HFFc6 (cell line): Measurements from ENCODE around the gene CBX8. TPM values are rescaled to one million over a fixed set of nuclear protein-coding genes. Genes with fewer than 3 reads are reported as not detected.
A peak's percentile ranks its signal among the peaks of the same experiment; 100 is the strongest.

Experiments used
- DNase-seq: peaks from one replicate; pipeline ENCODE4 v3.0.0-alpha.2; 2018
- H3K27ac Mint-ChIP-seq: 2 replicates; pipeline ENCODE4 v1.8.0; 2020; ENCODE audit warnings: mild to moderate bottlenecking, mixed read lengths
- H3K27me3 Mint-ChIP-seq: 2 replicates; pipeline ENCODE4 v1.8.0; 2021; ENCODE audit warnings: mild to moderate bottlenecking, moderate library complexity, mixed read lengths; ENCODE audit not compliant: insufficient read depth
- H3K36me3 Mint-ChIP-seq: 2 replicates; pipeline ENCODE4 v1.8.0; 2021; ENCODE audit warnings: low read depth, mixed read lengths
- H3K4me1 Mint-ChIP-seq: 2 replicates; pipeline ENCODE4 v1.8.0; 2020; ENCODE audit warnings: low read depth, mixed read lengths
- H3K4me3 Mint-ChIP-seq: 2 replicates; pipeline ENCODE4 v1.8.0; 2020; ENCODE audit warnings: mild to moderate bottlenecking, moderate library complexity, mixed read lengths
- H3K9me3 Mint-ChIP-seq: 2 replicates; pipeline ENCODE4 v1.8.0; 2020; ENCODE audit warnings: mild to moderate bottlenecking, mixed read lengths
- CTCF ChIP-seq: fragments of 200-600 bp; sonication (generic); IDR thresholded peaks from 2 replicates; pipeline ENCODE4 v1.5.0; 2021; ENCODE audit warnings: antibody characterized with exemption, mild to moderate bottlenecking
- total RNA-seq, 6 experiments: library from RNA; stranded (reverse); fragmentation: NEBNext Ultra II Directional; extraction: Animal tissue kit (Norgen Biotek cat#: 25700); gene quantifications; 2 replicates in 1 of 6; 3 replicates in 5 of 6; pipeline ENCODE4 v1.2.3, GENCODE V29; 2021

The CBX8 gene
- total RNA-seq, 6 experiments from 2014 or later: 6.0 to 10.6 (median 8.1) TPM

DNA sequence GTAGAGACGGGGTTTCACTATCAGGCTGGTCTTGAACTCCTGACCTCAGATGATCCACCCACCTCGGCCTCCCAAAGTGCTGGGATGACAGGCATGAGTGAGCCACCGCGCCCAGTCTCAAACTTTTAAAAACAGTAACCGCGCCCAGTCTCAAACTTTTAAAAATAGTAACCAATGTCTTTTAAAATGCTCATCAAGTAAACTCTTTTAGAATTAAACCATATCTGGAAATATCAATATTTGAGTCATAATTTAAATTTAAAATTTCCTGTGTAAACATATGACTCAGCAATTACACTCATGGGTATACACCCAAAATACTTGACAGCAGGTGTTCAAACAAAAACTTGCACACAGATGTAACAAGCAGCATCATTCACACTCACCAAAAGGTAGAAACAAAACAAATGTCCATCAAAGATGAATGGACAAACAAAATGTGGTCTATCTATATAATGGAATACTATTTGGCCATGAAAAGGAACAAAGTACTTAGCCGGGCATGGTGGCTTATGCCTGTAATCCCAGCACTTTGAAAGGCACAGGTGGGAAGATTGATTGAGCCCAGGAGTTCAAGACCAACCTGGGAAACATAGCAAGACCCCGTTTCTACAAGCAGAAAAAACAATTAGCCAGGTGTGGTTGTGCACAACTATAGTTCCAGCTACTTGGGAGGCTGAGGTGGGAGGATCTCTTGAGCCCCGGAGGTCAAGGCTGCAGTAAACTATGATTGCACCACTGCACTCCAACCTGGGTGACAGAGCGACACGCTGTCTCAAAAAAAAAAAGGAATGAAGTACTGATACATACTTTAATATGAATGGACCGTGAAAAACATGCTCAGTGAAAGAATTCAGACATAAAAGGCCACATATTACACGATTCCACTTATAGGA, 46.0 kb downstream of the CBX8 start:
- Mint-ChIP-seq H3K4me3 (no peak overlapping the region), H3K9me3 (no peaks in the 10 kb centered on the region), H3K27ac (no peak overlapping the region), H3K36me3 (no peaks in the 10 kb centered on the region), H3K4me1 (peaks cover 19% of the 10 kb centered on the region), H3K27me3 (peaks cover 17% of the 10 kb centered on the region)
- no peak for DNase-seq
- no peak for TF ChIP-seq CTCF

DNA sequence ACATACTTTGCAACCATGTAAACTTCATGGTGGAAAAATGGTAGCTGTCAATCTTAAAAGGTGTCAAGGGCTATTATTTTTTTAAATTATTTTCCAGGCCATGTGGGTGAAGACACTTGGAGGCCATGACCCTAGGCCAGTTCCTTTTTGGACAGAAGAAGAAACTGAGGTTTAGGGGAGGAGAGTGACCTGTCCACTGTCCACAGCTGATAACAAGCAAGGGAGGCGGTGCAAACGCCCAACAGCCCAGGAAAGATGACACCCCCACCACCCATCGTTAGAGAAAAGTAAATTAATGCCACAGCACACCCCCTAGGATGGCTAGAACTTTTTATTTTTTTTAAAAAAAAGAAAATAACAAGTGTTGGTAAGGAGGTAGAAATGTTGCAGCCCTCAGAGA, 46.9 kb downstream of the CBX8 start:
- Mint-ChIP-seq H3K4me1 (peaks cover 19% of the 10 kb centered on the region), H3K36me3 (no peaks in the 10 kb centered on the region), H3K4me3 (no peak overlapping the region), H3K27me3 (peaks cover 22% of the 10 kb centered on the region), H3K9me3 (no peaks in the 10 kb centered on the region), H3K27ac (no peak overlapping the region)
- TF ChIP-seq CTCF: no peak
- DNase-seq: no peak

- Mint-ChIP-seq H3K27me3 (peaks cover 26% of the 10 kb centered on the region), H3K4me1 (peaks cover 19% of the 10 kb centered on the region), H3K27ac (no peak overlapping the region), H3K9me3 (no peaks in the 10 kb centered on the region), H3K4me3 (no peak overlapping the region), H3K36me3 (no peaks in the 10 kb centered on the region)
- TF ChIP-seq CTCF: no peak
- DNase-seq: peak; percentile 83
Measured at GRCh38 chr17:79749156-79749815, 47.6 kb downstream of the CBX8 start.

DNA sequence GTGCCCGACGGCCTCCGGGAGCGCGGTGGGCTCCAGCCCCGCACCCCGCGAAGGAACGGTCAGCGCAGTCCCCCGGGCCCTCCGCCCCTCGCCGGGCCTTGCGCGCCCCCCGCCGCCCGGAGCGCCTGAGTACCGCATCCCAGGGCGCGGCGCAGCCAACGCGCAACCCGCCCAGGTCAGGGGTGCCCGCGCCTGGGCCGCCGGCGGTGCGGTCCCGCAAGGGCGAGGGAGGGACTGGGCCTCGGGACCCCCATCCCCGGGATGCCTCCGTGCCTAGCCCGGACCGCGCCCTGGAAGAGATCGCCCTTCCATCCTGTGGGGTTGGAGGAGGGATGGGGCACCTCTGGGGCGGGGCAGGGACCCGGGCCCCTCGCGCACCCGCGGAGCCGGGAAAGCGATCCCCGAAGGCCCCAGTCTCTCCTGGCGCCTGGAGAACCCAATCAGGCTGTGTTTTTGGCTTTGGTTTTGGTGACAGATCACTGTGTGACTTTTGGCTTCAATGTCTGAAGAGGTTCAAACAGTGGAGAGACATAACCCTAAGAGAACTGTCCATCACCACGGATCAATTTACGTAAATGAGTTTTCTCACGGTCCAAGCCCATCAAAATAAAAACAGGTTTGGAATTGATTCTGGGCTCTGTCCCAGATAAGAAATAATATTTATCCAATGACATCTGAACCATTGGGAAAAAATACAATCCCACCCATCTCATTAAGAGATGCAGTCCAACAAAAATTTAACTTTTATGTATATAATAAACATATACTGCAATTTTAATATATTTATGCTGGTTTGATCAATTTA, 48.4 kb downstream of the CBX8 start:
- H3K27ac Mint-ChIP-seq: no peak overlapping the region
- peaks cover 19% of the 10 kb centered on the region for H3K4me1 Mint-ChIP-seq
- DNase-seq: no peak
- no peak overlapping the region for H3K4me3 Mint-ChIP-seq
- H3K9me3 Mint-ChIP-seq: no peaks in the 10 kb centered on the region
- peaks cover 33% of the 10 kb centered on the region for H3K27me3 Mint-ChIP-seq
- TF ChIP-seq CTCF: no peak
- no peaks in the 10 kb centered on the region for H3K36me3 Mint-ChIP-seq

DNA sequence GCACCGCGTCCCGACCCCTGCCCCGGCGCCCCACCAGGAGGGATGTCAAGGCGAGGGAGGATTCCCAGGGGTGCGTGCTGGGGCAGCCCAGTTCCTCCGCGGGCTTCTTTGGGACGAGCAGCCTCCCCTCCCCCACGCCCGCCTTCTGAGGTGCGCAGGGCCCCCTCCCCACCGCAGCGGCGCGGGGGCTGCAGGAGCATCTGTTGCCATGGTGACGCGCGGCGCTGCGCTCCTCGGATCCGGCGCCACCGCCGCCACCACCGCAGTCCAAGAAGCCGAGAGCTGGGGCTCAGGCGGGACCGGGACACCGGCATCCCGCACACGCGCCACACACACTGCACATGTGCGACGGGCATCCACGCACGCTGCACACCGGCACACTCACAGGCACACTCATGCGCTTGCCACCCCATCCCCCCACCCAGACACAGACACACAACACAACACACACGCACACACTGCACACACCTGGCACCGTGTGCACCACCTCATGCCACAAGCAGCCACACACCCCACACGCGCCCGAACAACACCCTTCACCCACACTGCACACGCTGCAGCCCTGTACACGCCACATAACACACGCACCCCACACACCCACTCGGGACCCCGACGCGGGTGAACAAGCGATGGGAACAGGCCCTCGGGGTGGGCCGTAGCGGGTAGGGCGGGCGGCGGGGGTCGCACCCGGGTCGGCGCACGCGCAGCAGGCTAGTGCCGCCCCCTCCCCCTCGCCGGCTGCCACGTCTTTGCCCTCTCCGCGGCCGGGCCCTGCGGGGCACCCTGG, 49.2 kb downstream of the CBX8 start:
- peaks cover 19% of the 10 kb centered on the region for H3K4me1 Mint-ChIP-seq
- H3K27me3 Mint-ChIP-seq: peaks cover 39% of the 10 kb centered on the region
- no peak overlapping the region for H3K27ac Mint-ChIP-seq
- no peak for TF ChIP-seq CTCF
- H3K36me3 Mint-ChIP-seq: no peaks in the 10 kb centered on the region
- no peaks in the 10 kb centered on the region for H3K9me3 Mint-ChIP-seq
- DNase-seq: no peak
- H3K4me3 Mint-ChIP-seq: no peak overlapping the region
